OCI-LY3 (cell line): Measurements from ENCODE around the gene MAOA.

ENCODE experiments used
- H2AFZ ChIP-seq: fragments of 200-600, 300-600 bp; shearing (Covaris generic); 2 replicates; pipeline ENCODE4 v1.6.0; 2014; ENCODE audit warnings: antibody characterized with exemption, low read depth, low read length
- H3K27ac ChIP-seq: fragments of 200-600, 300-600 bp; sonication (generic); 2 replicates; pipeline ENCODE4 v1.5.1; 2014; ENCODE audit warnings: mild to moderate bottlenecking, low read length, moderate library complexity, mixed read lengths
- H3K27me3 ChIP-seq: fragments of 200-600, 300-600 bp; sonication (generic); 2 replicates; pipeline ENCODE4 v1.6.1; 2014; ENCODE audit warnings: low read depth, low read length, mixed read lengths
- H3K36me3 ChIP-seq: fragments of 200-600, 300-600 bp; sonication (generic); replicated peaks from 2 replicates; pipeline ENCODE3; 2014; ENCODE audit warnings: low read depth, low read length, mixed read lengths
- H3K4me1 ChIP-seq: fragments of 300-600, 200-600 bp; sonication (generic); 2 replicates; pipeline ENCODE4 v1.6.1; 2014; ENCODE audit warnings: low read length, mixed read lengths
- H3K4me2 ChIP-seq: fragments of 200-600, 300-600 bp; sonication (generic); 2 replicates; pipeline ENCODE4 v1.6.1; 2014; ENCODE audit warnings: low read length, mixed read lengths
- H3K4me3 ChIP-seq: fragments of 300-600, 200-600 bp; sonication (generic); 2 replicates; pipeline ENCODE4 v1.5.1; 2014; ENCODE audit warnings: antibody characterized with exemption, mild to moderate bottlenecking, low read length, moderate library complexity
- H3K79me2 ChIP-seq: fragments of 300-600, 200-600 bp; shearing (Covaris generic); 2 replicates; pipeline ENCODE4 v1.6.1; 2014; ENCODE audit warnings: mild to moderate bottlenecking, low read length, mixed read lengths
- H3K9ac ChIP-seq: fragments of 300-600, 200-600 bp; shearing (Covaris generic); 2 replicates; pipeline ENCODE4 v1.6.0; 2014; ENCODE audit warnings: mild to moderate bottlenecking, low read length, moderate library complexity
- H3K9me3 ChIP-seq: fragments of 200-600, 300-600 bp; shearing (Covaris generic); 2 replicates; pipeline ENCODE4 v1.6.1; 2014; ENCODE audit warnings: low read length, mixed read lengths; ENCODE audit not compliant: insufficient read depth
- H4K20me1 ChIP-seq: fragments of 200-600, 300-600 bp; sonication (generic); 2 replicates; pipeline ENCODE4 v1.6.1; 2016; ENCODE audit warnings: low read length, mixed read lengths; ENCODE audit not compliant: insufficient read depth
- EZH2phosphoT487 ChIP-seq: fragments of 200-600 bp; shearing (Covaris generic); IDR thresholded peaks from 2 replicates; pipeline ENCODE4 v1.6.1; 2018; ENCODE audit warnings: antibody characterized with exemption, mixed run types, low read depth
- TF ChIP-seq, protein P1 (sequence below): fragments of 200-600, 300-600 bp; sonication (generic); IDR thresholded peaks from 2 replicates; pipeline ENCODE4 v1.5.1; 2014; ENCODE audit warnings: antibody characterized with exemption, low read length, low read depth

Gene MAOA

DNA sequence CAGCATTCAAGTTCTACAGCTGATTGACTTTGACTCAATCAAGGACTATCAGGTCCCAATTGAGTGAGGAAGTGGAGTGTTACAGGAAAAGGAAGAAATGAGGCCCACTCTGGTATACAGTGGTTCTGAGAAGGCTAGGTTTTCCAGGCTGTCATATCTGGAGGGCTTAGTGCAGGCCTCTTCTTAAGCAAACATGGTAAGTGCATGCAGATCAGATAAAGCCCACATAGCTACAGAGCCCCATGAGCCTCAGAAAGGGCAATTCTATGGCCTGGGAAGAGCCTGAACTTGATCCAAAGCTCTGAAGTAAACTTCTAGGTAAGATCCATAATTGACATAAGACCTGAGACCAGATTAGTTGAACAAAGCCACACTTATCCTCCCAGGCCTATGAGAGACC, 29.0 kb upstream of the MAOA start:
- Histone ChIP-seq H3K27me3 (no peaks in the 10 kb centered on the region), H3K79me2 (no peaks in the 10 kb centered on the region), H3K36me3 (no peaks in the 10 kb centered on the region), H3K9me3 (no peaks in the 10 kb centered on the region), H3K27ac (no peak overlapping the region), H2AFZ (no peak overlapping the region), H3K9ac (no peak overlapping the region), H3K4me1 (no peaks in the 10 kb centered on the region), H4K20me1 (no peaks in the 10 kb centered on the region), H3K4me2 (no peak overlapping the region), H3K4me3 (no peak overlapping the region)
- TF ChIP-seq EZH2phosphoT487, result no peak
- TF ChIP-seq, protein P1, sequence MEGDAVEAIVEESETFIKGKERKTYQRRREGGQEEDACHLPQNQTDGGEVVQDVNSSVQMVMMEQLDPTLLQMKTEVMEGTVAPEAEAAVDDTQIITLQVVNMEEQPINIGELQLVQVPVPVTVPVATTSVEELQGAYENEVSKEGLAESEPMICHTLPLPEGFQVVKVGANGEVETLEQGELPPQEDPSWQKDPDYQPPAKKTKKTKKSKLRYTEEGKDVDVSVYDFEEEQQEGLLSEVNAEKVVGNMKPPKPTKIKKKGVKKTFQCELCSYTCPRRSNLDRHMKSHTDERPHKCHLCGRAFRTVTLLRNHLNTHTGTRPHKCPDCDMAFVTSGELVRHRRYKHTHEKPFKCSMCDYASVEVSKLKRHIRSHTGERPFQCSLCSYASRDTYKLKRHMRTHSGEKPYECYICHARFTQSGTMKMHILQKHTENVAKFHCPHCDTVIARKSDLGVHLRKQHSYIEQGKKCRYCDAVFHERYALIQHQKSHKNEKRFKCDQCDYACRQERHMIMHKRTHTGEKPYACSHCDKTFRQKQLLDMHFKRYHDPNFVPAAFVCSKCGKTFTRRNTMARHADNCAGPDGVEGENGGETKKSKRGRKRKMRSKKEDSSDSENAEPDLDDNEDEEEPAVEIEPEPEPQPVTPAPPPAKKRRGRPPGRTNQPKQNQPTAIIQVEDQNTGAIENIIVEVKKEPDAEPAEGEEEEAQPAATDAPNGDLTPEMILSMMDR, result no peak

DNA sequence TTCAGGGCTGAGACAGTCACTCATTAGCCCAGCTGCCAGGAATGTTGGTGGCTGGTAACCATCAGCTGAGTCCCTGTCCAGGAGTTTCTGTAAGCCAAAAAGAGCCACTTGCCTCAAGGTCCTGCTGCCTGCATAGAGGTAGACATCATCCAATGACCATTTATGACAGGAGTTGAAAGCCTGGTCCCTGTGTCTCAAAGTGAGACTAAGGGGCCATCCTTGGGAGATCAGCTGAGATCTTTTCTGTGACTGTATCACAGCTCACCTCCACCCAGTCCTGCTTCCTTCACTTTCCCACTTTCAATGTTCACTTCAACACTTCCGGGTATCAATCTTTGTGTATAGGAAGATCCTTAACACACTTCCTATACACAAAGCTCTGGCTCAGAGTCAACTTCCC, 28.4 kb upstream of the MAOA start:
- no peak overlapping the region for H3K27ac ChIP-seq
- no peaks in the 10 kb centered on the region for H3K9me3 ChIP-seq
- H3K79me2 ChIP-seq, result no peaks in the 10 kb centered on the region
- no peaks in the 10 kb centered on the region for H3K27me3 ChIP-seq
- no peak overlapping the region for H2AFZ ChIP-seq
- no peak overlapping the region for H3K4me3 ChIP-seq
- H3K4me1 ChIP-seq, result no peaks in the 10 kb centered on the region
- no peak overlapping the region for H3K4me2 ChIP-seq
- H4K20me1 ChIP-seq, result no peaks in the 10 kb centered on the region
- TF ChIP-seq, protein P1, result no peak
- TF ChIP-seq EZH2phosphoT487, result no peak
- H3K9ac ChIP-seq, result no peak overlapping the region
- H3K36me3 ChIP-seq, result no peaks in the 10 kb centered on the region

DNA sequence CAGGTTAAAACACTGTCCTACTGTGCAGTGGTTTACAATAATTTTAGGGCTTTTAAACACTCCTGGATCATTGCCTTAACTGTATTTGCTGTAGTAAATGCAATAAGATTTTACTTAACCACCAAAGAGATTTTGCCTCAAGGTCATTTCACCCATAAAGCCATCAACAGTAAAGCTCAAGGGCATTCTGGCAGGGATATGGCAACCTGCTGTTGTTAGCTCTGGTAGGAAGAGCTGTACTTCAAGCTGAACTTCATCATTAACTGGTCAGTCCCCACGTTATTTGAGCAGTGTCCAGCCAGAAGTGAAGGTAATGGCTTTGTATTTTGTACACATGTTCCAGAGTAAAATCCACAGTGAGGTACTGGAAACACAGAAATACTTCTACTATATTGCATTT, 26.9 kb upstream of the MAOA start:
- Histone ChIP-seq H2AFZ (no peak overlapping the region), H4K20me1 (no peaks in the 10 kb centered on the region), H3K27me3 (no peaks in the 10 kb centered on the region), H3K4me1 (no peaks in the 10 kb centered on the region), H3K9me3 (no peaks in the 10 kb centered on the region), H3K36me3 (no peaks in the 10 kb centered on the region), H3K4me2 (no peak overlapping the region), H3K9ac (no peak overlapping the region), H3K4me3 (no peak overlapping the region), H3K27ac (no peak overlapping the region), H3K79me2 (no peaks in the 10 kb centered on the region)
- TF ChIP-seq, protein P1, result no peak

DNA sequence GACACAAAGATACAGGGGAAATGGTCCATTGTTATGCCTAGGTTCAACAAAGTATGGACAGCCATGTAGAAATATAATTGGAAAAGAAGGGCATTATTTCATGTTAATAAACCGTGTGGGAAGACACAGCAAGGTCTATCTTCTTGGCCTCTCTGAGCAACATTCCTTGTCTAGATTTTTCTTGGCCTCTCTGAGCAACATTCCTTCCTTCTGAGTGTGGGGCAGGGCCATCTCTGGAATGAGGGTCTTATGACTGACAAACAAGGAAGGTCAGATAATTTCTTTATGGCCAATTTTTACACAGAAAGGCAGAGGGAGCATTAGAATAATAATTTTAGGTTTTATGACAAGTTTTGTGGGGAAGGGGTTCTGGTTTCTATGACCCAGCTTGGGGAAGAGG, 24.3 kb upstream of the MAOA start:
- H3K9ac ChIP-seq, result no peak overlapping the region
- H3K4me3 ChIP-seq, result no peak overlapping the region
- no peaks in the 10 kb centered on the region for H4K20me1 ChIP-seq
- H3K36me3 ChIP-seq, result no peaks in the 10 kb centered on the region
- H3K9me3 ChIP-seq, result no peaks in the 10 kb centered on the region
- no peak for TF ChIP-seq EZH2phosphoT487
- TF ChIP-seq, protein P1, result no peak
- no peaks in the 10 kb centered on the region for H3K27me3 ChIP-seq
- H2AFZ ChIP-seq, result no peak overlapping the region
- H3K4me1 ChIP-seq, result no peaks in the 10 kb centered on the region
- H3K4me2 ChIP-seq, result no peak overlapping the region
- no peak overlapping the region for H3K27ac ChIP-seq
- no peaks in the 10 kb centered on the region for H3K79me2 ChIP-seq
